ENCODE data around the gene TINAG.

Gene TINAG

DNA sequence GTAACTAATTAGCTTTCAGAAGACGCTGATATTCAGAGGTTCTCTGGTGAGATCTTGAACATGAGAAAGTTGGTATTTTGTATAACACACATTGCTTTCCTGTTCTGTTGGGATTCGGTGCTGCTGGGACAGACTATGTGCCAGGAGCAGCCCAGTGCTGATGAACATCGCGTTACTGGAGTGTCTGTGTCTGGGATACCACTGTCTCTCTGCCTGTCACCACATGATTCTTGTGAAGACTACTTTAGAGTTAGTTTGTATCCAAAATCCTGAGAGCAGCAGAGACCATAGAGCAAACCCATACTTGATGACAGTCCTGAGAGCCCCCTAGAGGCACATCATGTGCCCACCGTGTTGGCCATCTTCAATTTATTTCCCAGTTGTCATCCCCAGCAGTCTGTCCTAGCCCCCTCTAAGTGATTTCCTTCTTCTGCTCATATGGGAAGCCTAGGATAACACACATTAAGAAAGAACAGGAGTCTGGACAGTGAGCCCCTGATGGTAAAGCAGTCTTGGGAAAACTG is 41.8 kb upstream of the TINAG start:
- Histone ChIP-seq H3K27me3 (replicated peaks) (no peaks in the 10 kb centered on the region), H3K4me3 (ENCODE audit: low read depth, low read length) (no peak overlapping the region), H3K36me3 (replicated peaks) (no peaks in the 10 kb centered on the region), H3K27ac (no peak overlapping the region)
- TF ChIP-seq, protein P1, sequence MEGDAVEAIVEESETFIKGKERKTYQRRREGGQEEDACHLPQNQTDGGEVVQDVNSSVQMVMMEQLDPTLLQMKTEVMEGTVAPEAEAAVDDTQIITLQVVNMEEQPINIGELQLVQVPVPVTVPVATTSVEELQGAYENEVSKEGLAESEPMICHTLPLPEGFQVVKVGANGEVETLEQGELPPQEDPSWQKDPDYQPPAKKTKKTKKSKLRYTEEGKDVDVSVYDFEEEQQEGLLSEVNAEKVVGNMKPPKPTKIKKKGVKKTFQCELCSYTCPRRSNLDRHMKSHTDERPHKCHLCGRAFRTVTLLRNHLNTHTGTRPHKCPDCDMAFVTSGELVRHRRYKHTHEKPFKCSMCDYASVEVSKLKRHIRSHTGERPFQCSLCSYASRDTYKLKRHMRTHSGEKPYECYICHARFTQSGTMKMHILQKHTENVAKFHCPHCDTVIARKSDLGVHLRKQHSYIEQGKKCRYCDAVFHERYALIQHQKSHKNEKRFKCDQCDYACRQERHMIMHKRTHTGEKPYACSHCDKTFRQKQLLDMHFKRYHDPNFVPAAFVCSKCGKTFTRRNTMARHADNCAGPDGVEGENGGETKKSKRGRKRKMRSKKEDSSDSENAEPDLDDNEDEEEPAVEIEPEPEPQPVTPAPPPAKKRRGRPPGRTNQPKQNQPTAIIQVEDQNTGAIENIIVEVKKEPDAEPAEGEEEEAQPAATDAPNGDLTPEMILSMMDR (IDR thresholded peaks at IDR 0.05; ENCODE audit: low read depth, low read length, missing control alignments), result peak; percentile 8
- in situ Hi-C loops (cut with HindIII; ENCODE audit: low pct_ligation_motif_present, low sequenced_read_pairs), result no loop called here
- no peak for DNase-seq

DNA sequence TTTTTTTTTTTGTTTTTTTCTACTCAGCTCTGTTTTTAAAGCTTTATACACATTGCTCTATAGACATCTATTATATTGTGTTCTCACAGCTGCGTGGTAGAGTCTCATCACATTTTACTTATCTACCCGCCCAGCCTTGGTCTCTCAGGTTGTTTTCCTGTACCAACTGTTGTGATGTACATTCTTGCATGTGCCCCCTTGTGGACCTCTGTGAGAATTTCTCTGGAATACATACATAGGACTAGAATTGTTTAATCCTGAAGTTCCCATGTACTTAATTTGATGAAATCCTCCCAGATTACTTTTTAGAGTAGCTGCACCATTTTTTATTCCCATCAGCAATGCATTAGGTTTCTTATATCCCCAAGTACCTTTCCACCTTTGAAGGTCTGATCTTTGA is 40.4 kb upstream of the TINAG start:
- TF ChIP-seq, protein P1 (IDR thresholded peaks at IDR 0.05; ENCODE audit: low read depth, low read length, missing control alignments), result peak; percentile 69
- H3K27ac ChIP-seq, result no peak overlapping the region
- no peaks in the 10 kb centered on the region for H3K27me3 ChIP-seq (replicated peaks)
- in situ Hi-C loops (cut with HindIII; ENCODE audit: low pct_ligation_motif_present, low sequenced_read_pairs), result no loop called here
- peak; percentile 72 for DNase-seq
- no peaks in the 10 kb centered on the region for H3K36me3 ChIP-seq (replicated peaks)
- no peak overlapping the region for H3K4me3 ChIP-seq (ENCODE audit: low read depth, low read length)

DNA sequence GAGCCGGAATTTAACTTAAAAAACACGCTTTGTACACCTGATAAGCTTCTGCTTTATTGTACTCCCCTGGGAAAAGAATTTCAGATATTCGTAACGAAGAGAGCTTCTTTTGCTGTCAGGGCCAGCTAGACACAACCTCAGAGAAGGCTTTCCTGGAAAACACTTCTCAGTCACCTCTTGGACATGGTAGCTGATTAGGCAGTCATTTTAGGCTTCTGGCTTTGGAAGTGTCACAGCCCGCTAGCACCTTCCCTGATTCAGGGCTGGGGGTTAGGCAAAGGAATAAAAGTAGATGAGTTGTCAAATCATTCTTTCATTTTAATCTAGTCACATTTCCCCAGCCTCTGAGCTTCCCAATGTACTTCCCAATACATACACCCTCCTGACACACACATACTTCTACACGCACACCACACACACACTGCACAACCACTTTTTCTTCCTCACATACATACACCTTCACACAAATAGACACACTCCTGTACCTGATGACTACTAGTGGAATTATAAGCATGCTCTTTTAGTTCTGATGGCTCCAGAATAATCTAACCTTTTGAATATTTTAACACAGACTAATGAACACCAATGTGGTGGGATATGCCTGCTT is 34.9 kb upstream of the TINAG start:
- H3K36me3 ChIP-seq (replicated peaks), result no peaks in the 10 kb centered on the region
- no peak for DNase-seq
- no peak overlapping the region for H3K4me3 ChIP-seq (ENCODE audit: low read depth, low read length)
- TF ChIP-seq, protein P1 (IDR thresholded peaks at IDR 0.05; ENCODE audit: low read depth, low read length, missing control alignments), result no peak
- in situ Hi-C loops (cut with HindIII; ENCODE audit: low pct_ligation_motif_present, low sequenced_read_pairs), result no loop called here
- H3K27me3 ChIP-seq (replicated peaks), result no peaks in the 10 kb centered on the region
- H3K27ac ChIP-seq, result no peak overlapping the region

DNA sequence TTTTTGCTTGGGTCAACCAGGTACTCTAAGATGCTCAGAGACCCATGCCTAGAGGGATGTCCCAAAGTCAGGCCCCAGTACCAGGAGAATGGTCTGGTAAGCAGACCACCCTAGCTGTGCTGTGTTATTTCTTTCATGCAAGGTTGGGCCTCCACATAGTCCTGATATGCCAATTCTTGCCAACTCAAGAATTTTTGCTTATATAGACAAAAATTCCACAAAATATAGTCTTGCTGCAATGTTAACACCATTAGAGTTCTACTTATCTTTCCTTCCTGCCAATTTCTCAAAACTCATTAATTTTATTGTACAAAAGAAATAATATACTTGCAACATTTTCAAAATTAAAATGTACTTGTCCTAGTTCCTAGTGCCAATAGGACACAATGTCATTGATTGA is 33.9 kb upstream of the TINAG start:
- in situ Hi-C loops (cut with HindIII; ENCODE audit: low pct_ligation_motif_present, low sequenced_read_pairs), result no loop called here
- TF ChIP-seq, protein P1 (IDR thresholded peaks at IDR 0.05; ENCODE audit: low read depth, low read length, missing control alignments), result no peak
- no peaks in the 10 kb centered on the region for H3K36me3 ChIP-seq (replicated peaks)
- DNase-seq, result no peak
- H3K27me3 ChIP-seq (replicated peaks), result no peaks in the 10 kb centered on the region
- H3K27ac ChIP-seq, result no peak overlapping the region
- H3K4me3 ChIP-seq (ENCODE audit: low read depth, low read length), result no peak overlapping the region

DNA sequence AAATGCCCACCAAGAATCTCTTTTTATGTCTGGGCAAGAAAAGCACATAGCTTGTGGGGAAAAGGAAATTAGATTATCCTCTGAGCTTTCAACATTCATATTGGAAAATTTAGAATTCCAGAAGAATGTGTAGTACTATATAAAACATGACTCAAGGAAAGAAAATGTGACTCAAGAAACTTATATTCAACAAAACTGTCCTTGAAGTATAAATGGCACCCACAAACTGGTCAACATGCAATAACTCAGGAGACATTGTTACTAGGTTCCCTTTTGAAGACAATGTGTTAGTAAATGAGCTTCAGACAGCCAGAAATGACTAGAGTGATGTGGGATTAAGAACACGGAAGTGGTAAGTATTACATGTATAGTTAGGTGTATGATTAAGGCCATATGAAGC is 26.1 kb upstream of the TINAG start:
- no peaks in the 10 kb centered on the region for H3K27me3 ChIP-seq (replicated peaks)
- H3K27ac ChIP-seq, result peak overlapping the region; percentile 11
- H3K36me3 ChIP-seq (replicated peaks), result no peaks in the 10 kb centered on the region
- TF ChIP-seq, protein P1 (IDR thresholded peaks at IDR 0.05; ENCODE audit: low read depth, low read length, missing control alignments), result no peak
- no peak overlapping the region for H3K4me3 ChIP-seq (ENCODE audit: low read depth, low read length)
- in situ Hi-C loops (cut with HindIII; ENCODE audit: low pct_ligation_motif_present, low sequenced_read_pairs), result no loop called here
- peak; percentile 30 for DNase-seq

All from brain microvascular endothelial cell (primary cell).